LNCAP (cell line): ENCODE data around the gene FRMD1.

Experiments used
- TF ChIP-seq, protein P1 (sequence below): fragments of 450-650 bp; IDR thresholded peaks from 2 replicates; pipeline ENCODE4 v1.5.1; 2017; ENCODE audit warnings: mild to moderate bottlenecking

The FRMD1 gene

DNA sequence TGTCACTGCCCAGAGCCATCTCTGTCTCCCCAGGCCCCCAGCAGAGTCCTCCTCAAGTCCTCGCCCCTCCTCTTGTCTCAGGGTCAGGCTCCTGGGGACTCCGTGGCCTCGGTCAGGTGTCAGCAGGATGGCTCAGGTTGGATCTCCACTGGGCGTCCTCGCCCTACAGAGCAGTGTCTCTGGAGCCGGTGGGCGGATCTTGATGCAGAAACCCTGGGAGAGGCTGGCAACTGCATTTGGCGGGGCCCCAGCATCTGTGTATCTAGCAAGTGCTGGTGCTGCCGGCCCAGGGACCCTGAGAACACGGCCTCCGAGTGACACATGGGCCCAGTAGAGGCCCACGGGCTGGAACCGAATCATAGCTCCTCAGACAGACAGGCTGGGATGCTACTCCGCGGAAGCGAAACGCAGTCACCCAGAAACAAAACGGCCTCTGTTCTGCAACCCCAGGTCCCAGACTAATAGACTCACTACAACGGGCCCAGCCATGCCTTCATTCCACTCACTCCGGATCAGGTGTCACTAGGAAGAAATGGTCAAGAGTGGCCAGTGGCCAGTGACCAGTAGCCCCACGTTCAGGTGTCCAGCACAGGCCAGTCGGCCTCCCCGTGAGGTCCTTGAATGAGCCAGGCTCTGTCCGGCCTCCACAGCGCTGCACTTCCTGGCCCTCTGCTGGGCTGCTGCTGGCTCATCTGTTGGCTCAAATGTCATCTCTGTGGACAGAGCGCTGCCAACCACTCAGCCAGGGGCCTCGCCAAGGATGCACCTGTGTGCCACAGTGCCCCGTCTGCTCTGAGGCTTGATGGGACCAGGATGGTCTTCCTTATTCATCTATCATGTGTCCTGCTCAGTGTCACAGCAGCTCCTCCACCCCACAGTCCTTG, 12.6 kb upstream of the FRMD1 start:
- TF ChIP-seq, protein P1, sequence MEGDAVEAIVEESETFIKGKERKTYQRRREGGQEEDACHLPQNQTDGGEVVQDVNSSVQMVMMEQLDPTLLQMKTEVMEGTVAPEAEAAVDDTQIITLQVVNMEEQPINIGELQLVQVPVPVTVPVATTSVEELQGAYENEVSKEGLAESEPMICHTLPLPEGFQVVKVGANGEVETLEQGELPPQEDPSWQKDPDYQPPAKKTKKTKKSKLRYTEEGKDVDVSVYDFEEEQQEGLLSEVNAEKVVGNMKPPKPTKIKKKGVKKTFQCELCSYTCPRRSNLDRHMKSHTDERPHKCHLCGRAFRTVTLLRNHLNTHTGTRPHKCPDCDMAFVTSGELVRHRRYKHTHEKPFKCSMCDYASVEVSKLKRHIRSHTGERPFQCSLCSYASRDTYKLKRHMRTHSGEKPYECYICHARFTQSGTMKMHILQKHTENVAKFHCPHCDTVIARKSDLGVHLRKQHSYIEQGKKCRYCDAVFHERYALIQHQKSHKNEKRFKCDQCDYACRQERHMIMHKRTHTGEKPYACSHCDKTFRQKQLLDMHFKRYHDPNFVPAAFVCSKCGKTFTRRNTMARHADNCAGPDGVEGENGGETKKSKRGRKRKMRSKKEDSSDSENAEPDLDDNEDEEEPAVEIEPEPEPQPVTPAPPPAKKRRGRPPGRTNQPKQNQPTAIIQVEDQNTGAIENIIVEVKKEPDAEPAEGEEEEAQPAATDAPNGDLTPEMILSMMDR: no peak

DNA sequence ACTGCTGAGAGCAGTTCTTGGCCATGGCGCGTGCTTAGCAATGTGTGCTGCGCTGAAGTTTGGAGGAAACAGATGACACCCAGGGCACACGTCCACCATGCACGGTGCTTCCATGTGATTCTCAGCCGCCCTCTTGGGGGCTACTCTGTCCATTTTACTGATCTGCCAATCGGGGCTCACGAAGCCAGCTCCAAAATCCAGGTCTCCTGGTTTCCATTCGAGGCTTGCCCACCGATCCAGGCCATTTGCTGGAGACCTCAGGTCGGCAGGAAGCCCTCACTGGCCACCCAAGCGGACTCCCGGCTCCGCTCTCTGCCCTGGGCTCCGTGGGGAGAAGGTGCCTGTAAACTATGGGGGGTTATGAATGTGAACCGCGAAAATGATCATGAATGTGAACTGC, 11.7 kb upstream of the FRMD1 start:
- TF ChIP-seq, protein P1: no peak

DNA sequence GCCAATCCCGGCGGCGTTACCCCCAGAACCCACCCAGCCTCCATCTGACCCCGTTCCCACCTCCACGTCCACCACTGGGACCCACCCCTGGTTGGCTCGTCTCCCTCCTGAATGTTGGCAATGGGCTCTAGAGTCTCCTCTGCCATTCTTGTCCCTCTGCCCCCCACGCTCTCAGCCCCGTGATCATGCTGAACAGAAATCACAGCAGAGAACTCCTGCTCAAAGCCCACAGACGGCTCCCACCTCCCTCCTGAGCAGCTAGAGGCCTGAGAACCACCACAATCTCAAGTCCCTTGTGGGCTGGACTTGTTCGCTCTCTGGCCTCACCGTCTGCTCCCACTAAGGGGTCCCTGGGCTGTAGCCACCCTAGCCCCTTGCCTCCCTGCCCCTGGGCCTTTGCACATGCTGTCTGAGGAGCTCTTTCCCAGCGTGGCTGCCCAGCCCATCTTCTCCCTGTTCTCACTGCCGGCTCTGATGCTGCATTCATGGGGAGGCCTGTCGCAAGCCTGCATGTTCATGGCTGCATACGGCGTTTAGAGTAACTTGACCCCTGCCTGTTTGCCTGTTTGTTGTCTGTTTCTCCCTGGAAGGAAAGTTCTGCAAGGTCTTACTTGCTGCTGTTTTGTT, 11.2 kb upstream of the FRMD1 start:
- TF ChIP-seq, protein P1: no peak

DNA sequence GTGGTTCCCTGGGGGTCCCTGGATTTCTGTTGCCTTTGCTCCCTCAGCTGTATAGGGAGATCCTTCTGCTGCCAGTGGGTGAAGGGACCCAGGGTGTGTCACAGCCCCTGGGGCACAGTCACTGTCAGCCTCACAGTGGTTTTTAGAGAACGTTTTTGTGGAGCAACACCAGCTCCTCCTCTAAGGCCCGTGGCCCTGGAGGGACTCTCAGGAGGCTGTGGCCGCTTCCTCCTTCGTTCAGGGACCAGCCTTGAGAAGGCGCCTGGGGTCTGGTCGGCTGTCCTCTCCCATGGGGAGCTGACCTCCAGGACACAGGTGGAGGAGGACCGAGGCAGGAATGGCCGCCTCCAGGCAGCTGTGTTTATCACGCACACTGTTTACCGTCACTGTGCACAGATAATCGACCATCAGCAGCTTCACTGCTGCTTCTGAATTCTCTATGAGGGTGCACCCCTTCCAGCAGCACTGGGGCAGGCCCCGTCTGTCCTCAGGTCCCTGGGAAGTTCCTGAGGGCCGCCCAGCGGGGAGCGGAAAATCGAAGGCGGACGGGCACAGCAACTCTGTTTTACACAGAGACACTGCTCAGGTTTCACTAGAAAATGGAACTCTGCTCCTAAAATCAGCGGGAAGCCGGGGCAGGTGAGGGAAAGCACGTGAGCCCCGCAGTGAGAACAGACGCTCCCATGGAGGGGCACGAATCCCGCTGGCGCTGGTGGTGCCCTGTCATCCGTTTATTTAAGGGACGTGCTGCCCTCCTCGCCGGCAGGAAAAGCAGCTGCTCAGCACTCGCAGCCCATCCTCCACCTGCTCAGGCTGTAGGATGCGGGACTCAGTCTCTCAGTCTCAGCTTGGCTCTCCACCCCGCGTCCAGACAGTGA, 10.4 kb upstream of the FRMD1 start:
- TF ChIP-seq, protein P1: no peak

DNA sequence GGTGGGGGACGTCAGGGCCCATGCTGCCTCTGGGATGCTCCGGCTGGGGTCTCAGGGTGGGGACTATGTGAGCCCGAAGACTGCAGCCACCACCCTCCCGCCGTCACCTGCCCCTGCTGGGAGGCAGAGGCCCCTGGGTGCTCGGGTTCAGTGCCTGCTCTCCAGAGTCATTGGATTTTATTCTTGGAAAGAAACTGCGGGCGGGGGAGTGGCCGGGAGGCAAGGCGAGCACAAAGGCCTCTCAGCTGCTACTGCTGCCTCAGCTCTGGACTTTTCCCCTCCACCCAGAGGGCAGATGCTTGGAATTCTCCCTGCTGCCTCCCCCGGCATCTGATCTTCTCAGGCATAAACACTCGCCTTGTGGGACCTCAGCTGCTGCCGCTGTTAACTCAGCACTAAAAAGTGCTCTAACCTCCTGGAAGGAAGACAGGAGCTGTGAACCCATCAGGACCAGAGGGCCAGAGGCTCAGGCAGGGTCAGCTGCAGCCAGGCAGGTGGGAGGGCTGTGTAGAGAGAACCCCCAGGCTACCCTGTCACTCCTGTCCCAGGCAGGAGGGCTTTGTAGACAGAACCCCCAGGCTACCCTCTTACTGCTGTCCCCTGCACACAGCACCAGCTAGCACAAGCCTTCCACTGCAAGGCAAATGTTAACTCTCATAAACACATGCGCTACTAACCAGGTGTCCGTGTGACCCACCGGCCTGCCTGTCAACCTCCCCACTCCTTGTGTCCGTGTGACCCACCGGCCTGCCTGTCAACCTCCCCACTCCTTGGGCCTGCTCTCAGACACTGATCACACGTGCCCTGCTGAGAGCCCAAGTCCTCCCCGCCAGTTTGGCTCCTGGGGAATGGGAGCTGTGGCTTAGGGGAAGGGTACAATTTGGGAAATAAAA, 9.4 kb upstream of the FRMD1 start:
- TF ChIP-seq, protein P1: no peak

DNA sequence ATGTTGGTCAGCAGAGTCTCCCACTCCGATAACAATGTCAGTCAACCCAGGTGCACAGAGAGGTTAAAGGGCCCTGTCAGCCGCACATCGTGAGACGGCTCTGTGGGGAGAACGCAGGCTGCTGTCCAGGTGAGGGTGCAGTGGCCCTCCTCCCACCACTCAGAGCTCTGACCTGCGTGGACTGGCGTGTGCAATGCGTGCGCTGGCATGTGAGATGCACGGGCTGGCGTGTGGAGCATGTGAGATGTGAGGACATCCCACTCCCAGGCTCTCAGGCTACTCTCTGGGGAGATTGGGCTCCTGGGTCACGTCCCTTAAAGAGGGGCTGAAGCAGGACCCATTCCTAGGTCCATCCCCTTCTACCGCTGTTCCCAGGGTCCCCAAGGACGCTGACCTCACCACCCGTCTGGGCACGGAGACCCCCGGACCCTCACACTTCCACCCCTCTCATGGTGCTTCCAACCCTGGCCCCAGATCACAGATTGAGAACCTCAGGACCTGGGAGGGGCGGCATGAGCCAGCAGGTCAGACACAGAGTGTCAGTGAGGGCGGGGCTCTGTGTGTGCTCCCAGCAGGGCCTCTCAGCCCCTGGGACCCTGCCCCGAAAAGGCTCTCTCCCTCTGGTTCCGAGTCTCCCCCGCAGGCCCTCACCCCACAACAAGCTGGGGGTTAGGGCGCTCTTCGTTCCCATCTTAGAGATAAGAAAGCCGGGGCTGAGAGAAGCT, 8.6 kb upstream of the FRMD1 start:
- TF ChIP-seq, protein P1: no peak
